Stimulated activated CD4-positive, alpha-beta T cell treated with anti-CD3 and anti-CD28 coated beads, TNF-alpha, amount 100 ng/mL, for 48 hours (primary cell): ENCODE data around the gene HYAL2.
A peak's percentile ranks its signal among the peaks of the same experiment; 100 is the strongest.
"Not testable (repeated sequence)": the region's sequence is repeated elsewhere in the genome, so short reads cannot be mapped to it uniquely, and the experiment has no call there.

ENCODE experiments used
- DNase-seq, 3 donors: peaks; one replicate each; pipeline ENCODE4 v3.0.0-alpha.2; 2020; ENCODE audit warnings: low read depth in 3 of 3

Gene HYAL2

GRCh38 chr3:50312041-50312440 lies 10.5 kb downstream of the HYAL2 start:
- DNase-seq: not testable (repeated sequence)

- DNase-seq: no peak
These were observed 17.9 kb downstream of the HYAL2 start for GRCh38 chr3:50304601-50305000.

- DNase-seq: no peak
These were observed 19.3 kb downstream of the HYAL2 start, which contains the start of gene HYAL1 for GRCh38 chr3:50303013-50303815. Gene HYAL1 (minus strand): TSS chr3:50303574. CDS start chr3:50302956, 618 bp downstream.

GRCh38 chr3:50302095-50303012 lies 20.2 kb downstream of the HYAL2 start:
- DNase-seq: no peak

GRCh38 chr3:50300681-50301254 lies 21.8 kb downstream of the HYAL2 start:
- DNase-seq: no peak

GRCh38 chr3:50299929-50300680 lies 22.4 kb downstream of the HYAL2 start:
- DNase-seq: no peak

- DNase-seq: no peak
These were observed 23.0 kb downstream of the HYAL2 start for GRCh38 chr3:50299638-50299928.

GRCh38 chr3:50298836-50299637 lies 23.5 kb downstream of the HYAL2 start, which contains the start of the genes HYAL3 and NAA80:
Gene HYAL3 (minus strand): TSS chr3:50299405. CDS start chr3:50295602, 3,803 bp downstream.
Gene NAA80 (minus strand): TSS chr3:50299405. CDS start chr3:50297463, 1,942 bp downstream.
- DNase-seq: peak; percentile 97 to 99 (median 98)

- DNase-seq: no peak
These were observed 24.4 kb downstream of the HYAL2 start for GRCh38 chr3:50297896-50298725.

GRCh38 chr3:50297384-50297775 lies 25.2 kb downstream of the HYAL2 start:
- DNase-seq: no peak

- DNase-seq: no peak
These were observed 25.7 kb downstream of the HYAL2 start for GRCh38 chr3:50296721-50297383.

- DNase-seq: no peak
These were observed 26.8 kb downstream of the HYAL2 start for GRCh38 chr3:50295553-50296431.

GRCh38 chr3:50294492-50295403 lies 27.8 kb downstream of the HYAL2 start:
- no peak for DNase-seq

- DNase-seq: no peak
These were observed 28.5 kb downstream of the HYAL2 start for GRCh38 chr3:50294089-50294488.

- no peak for DNase-seq
These were observed 29.3 kb downstream of the HYAL2 start for GRCh38 chr3:50293079-50293801.
